ENCODE results near the gene KRTAP10-3.

DNA sequence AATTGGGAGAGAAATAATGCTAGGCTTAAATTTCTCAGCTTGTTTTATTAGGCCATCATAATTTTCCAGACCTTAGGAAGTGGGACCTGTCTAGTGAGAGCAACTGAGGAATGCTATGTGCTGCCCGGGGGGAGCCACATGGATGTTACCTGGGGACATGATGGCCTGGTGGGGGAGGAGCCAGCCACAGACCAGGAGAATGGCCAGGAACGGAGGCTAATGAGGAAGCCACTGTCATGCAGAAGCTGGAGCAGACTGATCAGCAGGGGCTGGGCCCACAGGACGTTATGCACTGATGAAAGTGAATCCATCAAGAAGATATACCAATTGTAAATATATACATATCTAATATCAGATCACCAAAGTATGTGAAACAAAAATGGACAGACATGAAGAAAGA, 14.0 kb downstream of the KRTAP10-3 start:
- no peak for TF ChIP-seq ZNF431 (CRISPR knock-in tag; IDR thresholded peaks at IDR 0.05; ENCODE audit: borderline replicate concordance, low read depth)
- TF ChIP-seq TAF1 (CRISPR knock-in tag; IDR thresholded peaks at IDR 0.05), result no peak
- TF ChIP-seq STAG1 (CRISPR knock-in tag; IDR thresholded peaks at IDR 0.05), result no peak
- no peak for TF ChIP-seq JDP2 (CRISPR knock-in tag; IDR thresholded peaks at IDR 0.05; ENCODE audit: borderline replicate concordance)
- TF ChIP-seq ZFP62 (CRISPR knock-in tag; IDR thresholded peaks at IDR 0.05), result no peak
- TF ChIP-seq NRL (CRISPR knock-in tag; IDR thresholded peaks at IDR 0.05; ENCODE audit: borderline replicate concordance), result no peak
- TF ChIP-seq, protein P1, sequence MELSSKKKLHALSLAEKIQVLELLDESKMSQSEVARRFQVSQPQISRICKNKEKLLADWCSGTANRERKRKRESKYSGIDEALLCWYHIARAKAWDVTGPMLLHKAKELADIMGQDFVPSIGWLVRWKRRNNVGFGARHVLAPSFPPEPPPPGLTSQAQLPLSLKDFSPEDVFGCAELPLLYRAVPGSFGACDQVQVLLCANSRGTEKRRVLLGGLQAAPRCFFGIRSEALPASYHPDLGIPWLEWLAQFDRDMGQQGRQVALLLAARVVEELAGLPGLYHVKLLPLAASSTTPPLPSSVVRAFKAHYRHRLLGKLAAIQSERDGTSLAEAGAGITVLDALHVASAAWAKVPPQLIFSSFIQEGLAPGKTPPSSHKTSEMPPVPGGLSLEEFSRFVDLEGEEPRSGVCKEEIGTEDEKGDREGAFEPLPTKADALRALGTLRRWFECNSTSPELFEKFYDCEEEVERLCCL (CRISPR knock-in tag; IDR thresholded peaks at IDR 0.05; ENCODE audit: borderline replicate concordance), result no peak
